ENCODE data around the gene PSD2. TPM values are rescaled to one million over a fixed set of nuclear protein-coding genes. Genes with fewer than 3 reads are reported as not detected.

Gene PSD2
- total and polyA plus RNA-seq, 8 donors: 0.06 to 2.5 (median 1.7) TPM; not detected in 1

GRCh38 chr5:139772927-139773690 is 22.5 kb upstream of the PSD2 start:
- no peak for TF ChIP-seq CTCF (IDR thresholded peaks at IDR 0.05)
- no peak for DNase-seq
- H3K27ac ChIP-seq: no peak overlapping the region
- H3K4me3 ChIP-seq: no peak overlapping the region
- no peaks in the 10 kb centered on the region for H3K9me3 ChIP-seq
- no peaks in the 10 kb centered on the region for H3K36me3 ChIP-seq
- intact Hi-C loops (cut with DNase I): no loop called here
- H3K4me1 ChIP-seq: peaks cover 0 to 12% of the 10 kb centered on the region in 2 donors
- ATAC-seq: no peak
- H3K27me3 ChIP-seq: no peaks in the 10 kb centered on the region

GRCh38 chr5:139774980-139775661 is 20.5 kb upstream of the PSD2 start:
- H3K4me1 ChIP-seq: peaks cover 0 to 12% of the 10 kb centered on the region in 2 donors
- no peak overlapping the region for H3K4me3 ChIP-seq
- TF ChIP-seq CTCF (IDR thresholded peaks at IDR 0.05): peak; percentile 91 to 94
- ATAC-seq (peak; percentile 94), DNase-seq (peak in 3 of 4 donors; percentile 59 to 97 (median 63))
- no peaks in the 10 kb centered on the region for H3K36me3 ChIP-seq
- intact Hi-C loops (cut with DNase I): no loop called here
- no peak overlapping the region for H3K27ac ChIP-seq
- H3K9me3 ChIP-seq: no peaks in the 10 kb centered on the region
- H3K27me3 ChIP-seq: no peaks in the 10 kb centered on the region

- Histone ChIP-seq H3K36me3 (no peaks in the 10 kb centered on the region), H3K9me3 (no peaks in the 10 kb centered on the region), H3K27ac (no peak overlapping the region), H3K4me1 (peaks cover 0 to 12% of the 10 kb centered on the region in 2 donors), H3K27me3 (no peaks in the 10 kb centered on the region), H3K4me3 (no peak overlapping the region)
- DNase-seq: no peak
- no peak for TF ChIP-seq CTCF (IDR thresholded peaks at IDR 0.05)
- ATAC-seq: no peak
- intact Hi-C loops (cut with DNase I): no loop called here
These were observed 19.7 kb upstream of the PSD2 start for GRCh38 chr5:139775872-139776271.

- intact Hi-C loops (cut with DNase I): no loop called here
- TF ChIP-seq CTCF (IDR thresholded peaks at IDR 0.05): no peak
- H3K27me3 ChIP-seq: no peaks in the 10 kb centered on the region
These were observed 18.7 kb upstream of the PSD2 start for GRCh38 chr5:139776861-139777260.

GRCh38 chr5:139783436-139783965 is 12.1 kb upstream of the PSD2 start:
- Histone ChIP-seq H3K27ac (no peak overlapping the region), H3K36me3 (no peaks in the 10 kb centered on the region), H3K4me1 (peaks cover 0 to 13% of the 10 kb centered on the region in 2 donors), H3K27me3 (peaks cover 0 to 31% of the 10 kb centered on the region in 2 donors), H3K9me3 (no peaks in the 10 kb centered on the region), H3K4me3 (no peak overlapping the region)
- DNase-seq (no peak), ATAC-seq (no peak)
- intact Hi-C loops (cut with DNase I): no loop called here
- TF ChIP-seq CTCF (IDR thresholded peaks at IDR 0.05): no peak

More at GRCh38 chr5:139776861-139777260, 18.7 kb upstream of the PSD2 start:
- H3K27ac ChIP-seq: no peak overlapping the region
- DNase-seq (no peak), ATAC-seq (no peak)
- peaks cover 0 to 12% of the 10 kb centered on the region in 2 donors for H3K4me1 ChIP-seq
- H3K4me3 ChIP-seq: no peak overlapping the region
- no peaks in the 10 kb centered on the region for H3K36me3 ChIP-seq
- no peaks in the 10 kb centered on the region for H3K9me3 ChIP-seq

Measured in left lung (tissue), 10 donors.